Bronchial epithelial cell (primary cell): ENCODE measurements around the gene MAGI2. TPM values are rescaled to one million over a fixed set of nuclear protein-coding genes. Genes with fewer than 3 reads are reported as not detected.

Experiments
- DNase-seq: peaks from one replicate; pipeline ENCODE4 v3.0.0-alpha.2; 2010; ENCODE audit warnings: low read depth
- FAIRE-seq: peaks from 2 replicates; lab custom pipeline; 2011; peaks lifted over from hg19 to GRCh38; lab: Jason Lieb, UNC
- H3K27me3 ChIP-seq: 2 replicates; pipeline ENCODE4 v1.5.1; 2011; ENCODE audit warnings: low read length; ENCODE audit not compliant: control insufficient read depth, insufficient read depth
- H3K36me3 ChIP-seq: 2 replicates; pipeline ENCODE4 v1.5.1; 2011; ENCODE audit warnings: low read length; ENCODE audit not compliant: control insufficient read depth, insufficient read depth
- H3K4me3 ChIP-seq: 2 replicates; pipeline ENCODE4 v1.5.1; 2011; ENCODE audit warnings: mild to moderate bottlenecking, low read depth, low read length, control low read depth
- total RNA-seq: library from RNA; depleted of rRNA; stranded (reverse); fragments of >200 nt; gene quantifications from 2 replicates; pipeline ENCODE4 v1.2.1, GENCODE V29; 2014
- TF ChIP-seq, protein P1 (sequence below): IDR thresholded peaks from 2 replicates; pipeline ENCODE4 v1.5.1; 2011; ENCODE audit warnings: mild to moderate bottlenecking, moderate library complexity, low read length, control low read depth, inconsistent platforms; ENCODE audit not compliant: insufficient read depth, severe bottlenecking

The MAGI2 gene
- total RNA-seq, 1 donor from 2014 or later: 2.6 TPM

DNA sequence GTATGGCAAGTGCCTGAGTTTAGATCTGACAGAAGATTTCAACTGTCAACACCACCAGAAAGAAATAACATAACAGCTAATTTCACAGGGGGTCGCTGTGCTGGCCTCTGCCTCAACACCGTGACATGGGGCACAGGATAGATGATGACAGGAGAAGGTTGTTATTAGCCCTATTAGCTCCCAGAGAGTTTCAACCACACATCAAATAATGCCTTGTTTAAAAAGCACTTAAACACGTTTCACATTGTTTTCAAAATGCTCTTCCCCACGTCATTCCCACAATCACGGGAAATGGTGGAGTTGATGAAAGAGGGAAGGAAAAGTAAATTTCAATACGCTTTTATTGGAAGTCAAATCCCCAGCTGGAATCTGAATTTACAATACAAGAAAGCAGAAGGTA is 184.7 kb downstream of the MAGI2 start:
- no peak overlapping the region for H3K4me3 ChIP-seq
- no peak for FAIRE-seq
- H3K27me3 ChIP-seq: no peaks in the 10 kb centered on the region

DNA sequence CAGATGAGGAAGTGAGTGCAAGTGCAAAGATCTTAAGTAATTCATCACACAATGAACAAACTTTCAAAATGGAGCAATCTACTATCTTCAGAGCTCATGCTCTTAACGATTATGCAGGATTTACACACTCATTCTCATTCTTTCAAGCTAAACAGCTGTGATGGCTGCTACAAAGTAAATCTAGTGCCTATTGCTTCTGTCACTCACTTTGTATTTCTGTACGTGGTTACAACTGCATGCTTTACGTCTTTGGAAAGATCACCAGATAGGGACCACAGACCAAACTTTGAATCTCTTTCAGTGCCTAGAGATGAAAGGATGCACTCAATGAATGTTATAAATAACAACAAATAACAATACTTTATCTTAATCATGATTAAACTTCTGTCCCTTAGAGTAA is 194.6 kb downstream of the MAGI2 start:
- FAIRE-seq (no peak), DNase-seq (no peak)
- Histone ChIP-seq H3K27me3 (no peaks in the 10 kb centered on the region), H3K4me3 (no peak overlapping the region), H3K36me3 (no peaks in the 10 kb centered on the region)
- TF ChIP-seq, protein P1, sequence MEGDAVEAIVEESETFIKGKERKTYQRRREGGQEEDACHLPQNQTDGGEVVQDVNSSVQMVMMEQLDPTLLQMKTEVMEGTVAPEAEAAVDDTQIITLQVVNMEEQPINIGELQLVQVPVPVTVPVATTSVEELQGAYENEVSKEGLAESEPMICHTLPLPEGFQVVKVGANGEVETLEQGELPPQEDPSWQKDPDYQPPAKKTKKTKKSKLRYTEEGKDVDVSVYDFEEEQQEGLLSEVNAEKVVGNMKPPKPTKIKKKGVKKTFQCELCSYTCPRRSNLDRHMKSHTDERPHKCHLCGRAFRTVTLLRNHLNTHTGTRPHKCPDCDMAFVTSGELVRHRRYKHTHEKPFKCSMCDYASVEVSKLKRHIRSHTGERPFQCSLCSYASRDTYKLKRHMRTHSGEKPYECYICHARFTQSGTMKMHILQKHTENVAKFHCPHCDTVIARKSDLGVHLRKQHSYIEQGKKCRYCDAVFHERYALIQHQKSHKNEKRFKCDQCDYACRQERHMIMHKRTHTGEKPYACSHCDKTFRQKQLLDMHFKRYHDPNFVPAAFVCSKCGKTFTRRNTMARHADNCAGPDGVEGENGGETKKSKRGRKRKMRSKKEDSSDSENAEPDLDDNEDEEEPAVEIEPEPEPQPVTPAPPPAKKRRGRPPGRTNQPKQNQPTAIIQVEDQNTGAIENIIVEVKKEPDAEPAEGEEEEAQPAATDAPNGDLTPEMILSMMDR: no peak

More for the DNA sequence above, 184.7 kb downstream of the MAGI2 start:
- H3K36me3 ChIP-seq: no peaks in the 10 kb centered on the region
- no peak for DNase-seq
- TF ChIP-seq, protein P1: no peak

DNA sequence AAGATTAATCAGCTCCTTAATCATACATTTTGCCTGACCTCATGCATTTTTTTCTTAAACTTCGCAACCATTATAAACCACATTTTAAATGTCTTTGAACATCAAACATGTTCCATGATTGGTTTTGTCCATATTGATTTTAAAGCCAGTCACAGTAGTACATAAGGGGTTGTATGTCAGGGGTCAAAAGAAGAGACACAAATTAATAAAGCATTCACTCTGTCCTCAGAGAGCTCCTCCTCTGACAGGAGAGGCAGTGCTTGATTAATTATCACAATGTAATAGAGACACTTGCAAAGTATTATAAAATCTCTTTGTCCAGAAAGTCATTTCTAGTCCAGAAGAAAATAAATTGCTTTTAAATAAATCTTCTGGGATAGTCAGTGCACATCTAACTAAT is 195.5 kb downstream of the MAGI2 start:
- FAIRE-seq: no peak
- no peaks in the 10 kb centered on the region for H3K27me3 ChIP-seq
- DNase-seq: no peak

DNA sequence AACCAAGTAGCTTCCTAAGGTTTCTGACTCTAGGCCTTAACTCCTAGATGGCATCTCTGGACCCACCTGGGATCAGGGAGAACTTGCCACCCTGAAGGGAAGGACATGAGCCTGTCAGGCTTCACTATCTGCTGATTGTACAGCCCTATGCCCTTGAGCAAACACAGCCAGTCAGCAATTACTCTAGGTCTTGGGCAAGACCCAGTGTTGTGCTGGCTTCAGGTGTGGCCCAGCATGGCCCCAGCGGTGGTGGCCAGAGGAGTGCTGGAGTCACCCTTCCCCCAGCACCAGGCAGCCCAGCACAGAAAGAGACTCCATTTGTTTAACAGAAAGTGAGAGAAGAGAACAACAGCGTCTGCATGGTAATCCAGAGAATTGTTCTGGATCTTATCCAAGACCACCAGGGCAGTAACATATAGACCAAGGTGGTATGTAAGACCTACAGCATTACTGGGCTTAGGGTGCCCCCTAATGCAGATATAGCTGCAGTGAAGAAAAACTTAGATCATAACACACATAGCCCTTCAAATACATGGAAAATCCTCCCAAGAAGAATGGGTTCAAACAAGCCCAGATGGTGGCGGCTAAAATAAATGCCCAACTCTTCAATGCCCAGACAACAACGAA is 207.7 kb downstream of the MAGI2 start:
- FAIRE-seq (peak; percentile 62), DNase-seq (peak; percentile 13)
- Histone ChIP-seq H3K36me3 (no peaks in the 10 kb centered on the region), H3K27me3 (no peaks in the 10 kb centered on the region), H3K4me3 (no peak overlapping the region)
- TF ChIP-seq, protein P1: peak; percentile 13

More for the DNA sequence above, 195.5 kb downstream of the MAGI2 start:
- H3K36me3 ChIP-seq: no peaks in the 10 kb centered on the region
- H3K4me3 ChIP-seq: no peak overlapping the region
- TF ChIP-seq, protein P1: no peak

- Histone ChIP-seq H3K4me3 (no peak overlapping the region), H3K36me3 (no peaks in the 10 kb centered on the region), H3K27me3 (no peaks in the 10 kb centered on the region)
- TF ChIP-seq, protein P1: no peak
- DNase-seq: no peak
- peak; percentile 70 for FAIRE-seq
These were observed 209.0 kb downstream of the MAGI2 start for GRCh38 chr7:79244482-79244881.
